ENCODE data around the gene KANSL1. TPM values are rescaled to one million over a fixed set of nuclear protein-coding genes. Genes with fewer than 3 reads are reported as not detected.
"Not testable (repeated sequence)": the region's sequence is repeated elsewhere in the genome, so short reads cannot be mapped to it uniquely, and the experiment has no call there.

The KANSL1 gene
- total RNA-seq, 1 donor from 2014 or later, result 191 TPM

- no peak for DNase-seq
- Mint-ChIP-seq H3K36me3 (ENCODE audit: unreplicated experiment) (no peaks in the 10 kb centered on the region), H3K4me3 (ENCODE audit: unreplicated experiment) (no peak overlapping the region), H3K4me1 (ENCODE audit: low read depth, unreplicated experiment) (no peaks in the 10 kb centered on the region), H3K9me3 (ENCODE audit: unreplicated experiment) (peaks cover 5% of the 10 kb centered on the region), H3K27me3 (ENCODE audit: unreplicated experiment) (peaks cover 2% of the 10 kb centered on the region), H3K27ac (ENCODE audit: unreplicated experiment) (no peak overlapping the region)
- TF ChIP-seq, protein P1, sequence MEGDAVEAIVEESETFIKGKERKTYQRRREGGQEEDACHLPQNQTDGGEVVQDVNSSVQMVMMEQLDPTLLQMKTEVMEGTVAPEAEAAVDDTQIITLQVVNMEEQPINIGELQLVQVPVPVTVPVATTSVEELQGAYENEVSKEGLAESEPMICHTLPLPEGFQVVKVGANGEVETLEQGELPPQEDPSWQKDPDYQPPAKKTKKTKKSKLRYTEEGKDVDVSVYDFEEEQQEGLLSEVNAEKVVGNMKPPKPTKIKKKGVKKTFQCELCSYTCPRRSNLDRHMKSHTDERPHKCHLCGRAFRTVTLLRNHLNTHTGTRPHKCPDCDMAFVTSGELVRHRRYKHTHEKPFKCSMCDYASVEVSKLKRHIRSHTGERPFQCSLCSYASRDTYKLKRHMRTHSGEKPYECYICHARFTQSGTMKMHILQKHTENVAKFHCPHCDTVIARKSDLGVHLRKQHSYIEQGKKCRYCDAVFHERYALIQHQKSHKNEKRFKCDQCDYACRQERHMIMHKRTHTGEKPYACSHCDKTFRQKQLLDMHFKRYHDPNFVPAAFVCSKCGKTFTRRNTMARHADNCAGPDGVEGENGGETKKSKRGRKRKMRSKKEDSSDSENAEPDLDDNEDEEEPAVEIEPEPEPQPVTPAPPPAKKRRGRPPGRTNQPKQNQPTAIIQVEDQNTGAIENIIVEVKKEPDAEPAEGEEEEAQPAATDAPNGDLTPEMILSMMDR (IDR thresholded peaks at IDR 0.05; ENCODE audit: partially characterized antibody, unreplicated experiment), result no peak
Observed at GRCh38 chr17:46090871-46091270, 102.4 kb downstream of the KANSL1 start.

- no peak overlapping the region for H3K27ac Mint-ChIP-seq (ENCODE audit: unreplicated experiment)
Observed at GRCh38 chr17:46089389-46089965, 103.8 kb downstream of the KANSL1 start.

GRCh38 chr17:46088595-46088994 lies 104.6 kb downstream of the KANSL1 start:
- Mint-ChIP-seq H3K27me3 (ENCODE audit: unreplicated experiment) (peaks cover 4% of the 10 kb centered on the region), H3K36me3 (ENCODE audit: unreplicated experiment) (no peaks in the 10 kb centered on the region), H3K9me3 (ENCODE audit: unreplicated experiment) (peaks cover 3% of the 10 kb centered on the region), H3K4me1 (ENCODE audit: low read depth, unreplicated experiment) (no peaks in the 10 kb centered on the region), H3K27ac (ENCODE audit: unreplicated experiment) (no peak overlapping the region), H3K4me3 (ENCODE audit: unreplicated experiment) (no peak overlapping the region)
- TF ChIP-seq, protein P1 (IDR thresholded peaks at IDR 0.05; ENCODE audit: partially characterized antibody, unreplicated experiment), result no peak
- DNase-seq, result no peak

More at GRCh38 chr17:46089389-46089965, 103.8 kb downstream of the KANSL1 start:
- H3K27me3 Mint-ChIP-seq (ENCODE audit: unreplicated experiment), result peaks cover 2% of the 10 kb centered on the region
- H3K4me1 Mint-ChIP-seq (ENCODE audit: low read depth, unreplicated experiment), result no peaks in the 10 kb centered on the region
- H3K36me3 Mint-ChIP-seq (ENCODE audit: unreplicated experiment), result no peaks in the 10 kb centered on the region
- TF ChIP-seq, protein P1 (IDR thresholded peaks at IDR 0.05; ENCODE audit: partially characterized antibody, unreplicated experiment), result no peak
- DNase-seq, result no peak
- peaks cover 4% of the 10 kb centered on the region for H3K9me3 Mint-ChIP-seq (ENCODE audit: unreplicated experiment)
- H3K4me3 Mint-ChIP-seq (ENCODE audit: unreplicated experiment), result no peak overlapping the region

DNA sequence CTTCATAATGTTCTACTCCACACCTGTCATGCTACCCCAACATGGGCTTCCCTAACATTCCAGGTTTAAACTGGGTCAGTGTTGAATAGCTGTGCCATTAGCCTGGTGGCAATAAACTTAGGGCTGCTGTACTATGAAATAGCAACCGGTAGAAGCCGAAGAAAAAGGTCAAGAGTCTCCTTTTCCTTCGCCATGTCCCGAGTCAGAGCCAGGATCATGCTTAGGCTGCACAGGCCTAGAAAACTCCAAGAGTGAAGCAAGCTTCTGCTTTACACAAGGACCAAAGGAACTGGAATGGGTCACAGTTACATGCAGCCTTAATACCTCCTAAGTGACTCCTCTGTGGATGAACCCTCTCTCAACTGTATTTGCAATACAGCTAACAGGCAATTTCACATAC lies 105.4 kb downstream of the KANSL1 start:
- H3K9me3 Mint-ChIP-seq (ENCODE audit: unreplicated experiment); H3K27ac Mint-ChIP-seq (ENCODE audit: unreplicated experiment); H3K4me1 Mint-ChIP-seq (ENCODE audit: low read depth, unreplicated experiment); H3K4me3 Mint-ChIP-seq (ENCODE audit: unreplicated experiment); H3K36me3 Mint-ChIP-seq (ENCODE audit: unreplicated experiment); H3K27me3 Mint-ChIP-seq (ENCODE audit: unreplicated experiment); DNase-seq: not testable (repeated sequence)

DNA sequence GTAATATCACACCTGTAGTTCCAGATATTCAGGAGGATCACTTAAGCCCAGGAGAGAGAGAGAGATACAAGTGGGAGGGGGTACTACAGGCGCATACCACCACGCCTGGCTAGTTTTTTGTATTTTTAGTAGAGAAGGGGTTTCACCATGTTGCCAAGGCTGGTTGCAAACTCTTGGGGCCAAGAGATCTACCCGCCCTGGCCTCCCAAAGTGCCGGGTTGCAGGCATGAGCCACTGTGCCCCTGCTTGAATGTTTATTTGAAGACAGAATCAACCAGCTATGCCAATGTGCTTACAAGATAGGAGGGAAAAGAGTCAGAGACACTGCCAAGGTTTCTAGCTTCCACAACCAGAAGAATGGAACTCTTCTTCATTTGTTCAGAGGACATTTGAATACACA lies 106.4 kb downstream of the KANSL1 start:
- H3K4me1 Mint-ChIP-seq (ENCODE audit: low read depth, unreplicated experiment), result peaks cover 7% of the 10 kb centered on the region

More for the DNA sequence above, 106.4 kb downstream of the KANSL1 start:
- H3K9me3 Mint-ChIP-seq (ENCODE audit: unreplicated experiment), result peaks cover 5% of the 10 kb centered on the region
- no peak for DNase-seq
- no peak overlapping the region for H3K27ac Mint-ChIP-seq (ENCODE audit: unreplicated experiment)
- H3K4me3 Mint-ChIP-seq (ENCODE audit: unreplicated experiment), result no peak overlapping the region
- H3K27me3 Mint-ChIP-seq (ENCODE audit: unreplicated experiment), result peaks cover 2% of the 10 kb centered on the region
- H3K36me3 Mint-ChIP-seq (ENCODE audit: unreplicated experiment), result no peaks in the 10 kb centered on the region
- TF ChIP-seq, protein P1 (IDR thresholded peaks at IDR 0.05; ENCODE audit: partially characterized antibody, unreplicated experiment), result no peak
